Uterus (tissue), 4 donors: ENCODE results near the gene AKAP17A. TPM values are rescaled to one million over a fixed set of nuclear protein-coding genes. Genes with fewer than 3 reads are reported as not detected.

Experiments
- DNase-seq, 2 donors: peaks; one replicate each; pipeline ENCODE4 v3.0.0-alpha.2; 2019 to 2020
- H3K27ac ChIP-seq, 2 donors: fragments of 200-600 bp; sonication (generic); 1 replicate in 1 of 2; 2 replicates in 1 of 2; pipeline ENCODE4 v1.5.1; 2016 to 2018
- H3K27me3 ChIP-seq, 2 donors: fragments of 200-600 bp; sonication (generic); one replicate each; pipeline ENCODE4 v1.5.1; 2018 to 2019; ENCODE audit warnings: control low read depth in 1 of 2
- H3K36me3 ChIP-seq, 2 donors: fragments of 200-600 bp; sonication (generic); one replicate each; pipeline ENCODE4 v1.5.1; 2019; ENCODE audit warnings: control low read depth in 1 of 2
- H3K4me1 ChIP-seq, 2 donors: fragments of 200-600 bp; sonication (generic); one replicate each; pipeline ENCODE4 v1.5.1; 2018 to 2019; ENCODE audit warnings: control low read depth in 1 of 2
- H3K4me3 ChIP-seq, 2 donors: fragments of 200-600 bp; sonication (generic); 1 replicate in 1 of 2; 2 replicates in 1 of 2; pipeline ENCODE4 v1.5.1; 2018 to 2019; ENCODE audit warnings: mild to moderate bottlenecking in 1 of 2
- H3K9me3 ChIP-seq, 2 donors: fragments of 200-600 bp; sonication (generic); one replicate each; pipeline ENCODE4 v1.5.1; 2019; ENCODE audit warnings: control low read depth in 1 of 2
- POLR2A ChIP-seq, 2 donors: fragments of 450-650 bp; IDR thresholded peaks; one replicate each; pipeline ENCODE4 v1.6.1; 2016; ENCODE audit warnings: antibody characterized with exemption in 2 of 2, mild to moderate bottlenecking in 1 of 2, moderate library complexity in 1 of 2
- intact Hi-C: fragments of 100-400 bp; cut with DNase I; formaldehyde crosslinking; loops from one replicate; pipeline ENCODE4 v1.15.1; 2023; ENCODE audit warnings: low total_unique reads
- total RNA-seq, 4 donors: library from RNA; depleted of rRNA in 3 of 4; stranded (reverse); fragments of >200 nt in 3 of 4; gene quantifications; one replicate each; pipeline versions ENCODE4 v1.1.0 to v1.2.4, GENCODE V29; 2014 to 2023
- TF ChIP-seq, protein P1 (sequence below), 4 experiments: fragments of 200-600 bp in 2 of 4; fragments of 450-650 bp in 2 of 4; sonication (generic) in 2 of 4; IDR thresholded peaks; one replicate each; pipeline ENCODE4 v1.5.1; 2016 to 2019; ENCODE audit warnings: antibody characterized with exemption in 4 of 4, mild to moderate bottlenecking in 2 of 4, moderate library complexity in 1 of 4
- donor health status: DM: yes; HTN: yes; CAD: no.

The AKAP17A gene
- total RNA-seq, 4 donors from 2014 or later, result 21.5 to 52.9 (median 29.6) TPM

- Histone ChIP-seq H3K27me3 (no peaks in the 10 kb centered on the region), H3K4me3 (no peak overlapping the region), H3K4me1 (no peaks in the 10 kb centered on the region), H3K27ac (no peak overlapping the region), H3K9me3 (no peaks in the 10 kb centered on the region), H3K36me3 (no peaks in the 10 kb centered on the region)
- TF ChIP-seq, protein P1, sequence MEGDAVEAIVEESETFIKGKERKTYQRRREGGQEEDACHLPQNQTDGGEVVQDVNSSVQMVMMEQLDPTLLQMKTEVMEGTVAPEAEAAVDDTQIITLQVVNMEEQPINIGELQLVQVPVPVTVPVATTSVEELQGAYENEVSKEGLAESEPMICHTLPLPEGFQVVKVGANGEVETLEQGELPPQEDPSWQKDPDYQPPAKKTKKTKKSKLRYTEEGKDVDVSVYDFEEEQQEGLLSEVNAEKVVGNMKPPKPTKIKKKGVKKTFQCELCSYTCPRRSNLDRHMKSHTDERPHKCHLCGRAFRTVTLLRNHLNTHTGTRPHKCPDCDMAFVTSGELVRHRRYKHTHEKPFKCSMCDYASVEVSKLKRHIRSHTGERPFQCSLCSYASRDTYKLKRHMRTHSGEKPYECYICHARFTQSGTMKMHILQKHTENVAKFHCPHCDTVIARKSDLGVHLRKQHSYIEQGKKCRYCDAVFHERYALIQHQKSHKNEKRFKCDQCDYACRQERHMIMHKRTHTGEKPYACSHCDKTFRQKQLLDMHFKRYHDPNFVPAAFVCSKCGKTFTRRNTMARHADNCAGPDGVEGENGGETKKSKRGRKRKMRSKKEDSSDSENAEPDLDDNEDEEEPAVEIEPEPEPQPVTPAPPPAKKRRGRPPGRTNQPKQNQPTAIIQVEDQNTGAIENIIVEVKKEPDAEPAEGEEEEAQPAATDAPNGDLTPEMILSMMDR (IDR thresholded peaks at IDR 0.05), result no peak
- no peak for TF ChIP-seq POLR2A (IDR thresholded peaks at IDR 0.05)
- DNase-seq, result no peak
- intact Hi-C loops, result no loop called here
Measured at GRCh38 chrX:1610166-1610565, 18.8 kb downstream of the AKAP17A start.

DNA sequence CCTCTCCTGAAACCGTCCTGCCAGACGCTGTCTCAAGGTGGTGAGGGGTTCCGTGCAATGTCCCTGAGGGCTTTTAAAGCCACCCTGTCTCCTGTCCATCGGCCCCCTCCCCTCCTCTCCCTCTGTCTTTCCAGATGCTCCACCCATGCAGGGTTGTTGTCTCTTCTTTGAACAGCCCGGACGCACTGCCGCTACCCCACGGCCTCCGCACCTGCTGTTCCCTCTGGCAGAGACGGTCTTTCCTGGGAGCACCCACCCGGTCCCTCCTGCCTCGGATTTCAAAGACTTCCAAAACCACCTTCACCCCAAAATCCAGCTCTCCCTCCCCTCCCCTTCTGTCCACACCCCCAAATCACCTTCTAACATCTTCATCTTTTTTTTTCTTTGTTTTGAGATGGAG is 19.3 kb downstream of the AKAP17A start:
- Histone ChIP-seq H3K4me3 (no peak overlapping the region), H3K27me3 (no peaks in the 10 kb centered on the region), H3K27ac (no peak overlapping the region), H3K9me3 (no peaks in the 10 kb centered on the region), H3K36me3 (no peaks in the 10 kb centered on the region), H3K4me1 (no peaks in the 10 kb centered on the region)
- intact Hi-C loops, result no loop called here
- no peak for DNase-seq
- no peak for TF ChIP-seq POLR2A (IDR thresholded peaks at IDR 0.05)
- TF ChIP-seq, protein P1 (IDR thresholded peaks at IDR 0.05), result no peak

GRCh38 chrX:1612641-1613286 is 21.4 kb downstream of the AKAP17A start:
- intact Hi-C loops, result no loop called here
- Histone ChIP-seq H3K36me3 (no peaks in the 10 kb centered on the region), H3K27ac (no peak overlapping the region), H3K4me1 (no peaks in the 10 kb centered on the region), H3K9me3 (no peaks in the 10 kb centered on the region), H3K27me3 (no peaks in the 10 kb centered on the region), H3K4me3 (no peak overlapping the region)
- DNase-seq, result no peak
- TF ChIP-seq, protein P1 (IDR thresholded peaks at IDR 0.05), result no peak
- no peak for TF ChIP-seq POLR2A (IDR thresholded peaks at IDR 0.05)

DNA sequence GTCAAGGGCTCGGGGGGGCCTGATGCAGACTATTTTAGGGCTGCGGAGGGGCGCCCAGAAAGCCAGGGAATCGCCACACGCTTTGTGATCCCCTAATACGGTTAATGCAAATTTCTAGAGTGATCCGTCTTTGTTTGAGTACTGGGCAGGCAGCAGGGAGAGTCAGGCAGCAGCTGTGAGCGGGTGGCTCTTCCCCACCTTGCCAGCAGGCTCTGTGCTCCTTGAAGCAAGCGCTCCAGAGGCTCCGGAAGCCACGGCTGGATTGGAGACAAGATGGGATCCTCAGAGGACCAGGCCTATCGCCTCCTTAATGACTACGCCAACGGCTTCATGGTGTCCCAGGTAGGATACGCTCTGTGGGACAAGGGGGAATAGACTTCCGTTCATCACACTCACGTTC is 23.5 kb downstream of the AKAP17A start, which contains the start of gene ASMT:
Gene ASMT, plus strand, starts transcription at position 133 of the 400 bp plus-strand sequence. Its CDS starts 141 bp downstream, at position 274.
- Histone ChIP-seq H3K27me3 (no peaks in the 10 kb centered on the region), H3K36me3 (no peaks in the 10 kb centered on the region), H3K4me3 (no peak within 1 kb of the TSS), H3K9me3 (no peaks in the 10 kb centered on the region), H3K4me1 (no peaks in the 10 kb centered on the region), H3K27ac (no peak within 1 kb of the TSS)
- TF ChIP-seq, protein P1 (IDR thresholded peaks at IDR 0.05), result no peak
- no peak for TF ChIP-seq POLR2A (IDR thresholded peaks at IDR 0.05)
- DNase-seq, result no peak
- intact Hi-C loops, result no loop called here

GRCh38 chrX:1618689-1619088 is 27.3 kb downstream of the AKAP17A start:
- Histone ChIP-seq H3K27ac (no peak overlapping the region), H3K36me3 (no peaks in the 10 kb centered on the region), H3K4me3 (no peak overlapping the region), H3K4me1 (no peaks in the 10 kb centered on the region), H3K9me3 (no peaks in the 10 kb centered on the region), H3K27me3 (no peaks in the 10 kb centered on the region)
- no peak for DNase-seq
- intact Hi-C loops, result no loop called here
- TF ChIP-seq, protein P1 (IDR thresholded peaks at IDR 0.05), result no peak
- TF ChIP-seq POLR2A (IDR thresholded peaks at IDR 0.05), result no peak
